Esophagus muscularis mucosa (tissue), 3 donors: ENCODE results near the gene SERINC3.

Experiments
- CTCF ChIP-seq, 3 experiments: fragments of 200-600 bp in 2 of 3; fragments of 450-650 bp in 1 of 3; sonication (generic) in 2 of 3; IDR thresholded peaks; one replicate each; pipeline ENCODE4 v1.5.1; 2017 to 2019; ENCODE audit warnings: antibody characterized with exemption in 3 of 3, mild to moderate bottlenecking in 2 of 3, moderate library complexity in 1 of 3
- POLR2A ChIP-seq: fragments of 450-650 bp; IDR thresholded peaks from one replicate; pipeline ENCODE4 v1.6.1; 2017; ENCODE audit warnings: antibody characterized with exemption, moderate library complexity, mild to moderate bottlenecking, low read depth
- POLR2AphosphoS5 ChIP-seq, 2 donors: sonication (generic); formaldehyde crosslinking; IDR thresholded peaks; one replicate each; pipeline ENCODE4 v1.6.1; 2017; ENCODE audit warnings: antibody characterized with exemption in 2 of 2

GRCh38 chr20:44521484-44522481, at the start of gene SERINC3:
- peak in 1 of 3 experiments; percentile 11 for TF ChIP-seq CTCF (IDR thresholded peaks at IDR 0.05)
- TF ChIP-seq POLR2A, result peak; percentile 88
- peak; percentile 97 to 98 for TF ChIP-seq POLR2AphosphoS5 (IDR thresholded peaks at IDR 0.05)
